HG03342 (cell line): ENCODE data around the gene TMEM201.
"Not testable (repeated sequence)": the region's sequence is repeated elsewhere in the genome, so short reads cannot be mapped to it uniquely, and the experiment has no call there.

ENCODE experiments used
- ATAC-seq: cut with Tn5 transposase; IDR thresholded peaks from one replicate; pipeline ENCODE4 v1.9.1; 2021; ENCODE audit warnings: mild to moderate bottlenecking, moderate library complexity; ENCODE audit not compliant: unreplicated experiment

Gene TMEM201

DNA sequence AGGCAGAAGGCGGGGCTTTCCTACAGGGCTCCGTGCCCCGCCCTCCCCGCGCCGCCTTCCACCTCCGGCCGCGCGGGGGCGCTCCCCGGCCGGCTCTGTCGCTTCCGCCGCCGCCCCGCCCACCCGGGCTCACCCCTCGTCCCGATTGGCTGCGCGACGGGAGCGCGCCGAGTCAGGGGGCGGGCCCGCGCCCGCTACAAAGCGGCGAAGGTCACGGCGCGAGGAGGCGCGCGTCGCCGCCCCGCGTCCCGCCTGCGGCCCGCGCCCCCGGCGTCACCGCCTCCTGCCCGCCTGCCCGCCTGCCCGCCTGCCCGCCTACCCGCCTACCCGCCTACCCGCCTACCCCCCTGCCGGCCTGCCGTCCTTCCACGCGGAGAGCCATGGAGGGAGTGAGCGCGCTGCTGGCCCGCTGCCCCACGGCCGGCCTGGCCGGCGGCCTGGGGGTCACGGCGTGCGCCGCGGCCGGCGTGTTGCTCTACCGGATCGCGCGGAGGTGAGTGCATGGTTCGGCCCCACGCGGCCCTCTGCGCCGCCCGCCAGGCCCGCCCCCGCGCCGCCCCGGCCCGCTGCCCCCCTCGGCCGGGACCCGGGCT is at the start of gene TMEM201:
Gene TMEM201 (plus strand): TSS at position 361 of the 593 bp plus-strand sequence. CDS start 20 bp downstream, at position 381.
- ATAC-seq: peak; percentile 57

GRCh38 chr1:9539165-9539828 is 49.4 kb upstream of the TMEM201 start, which contains the start of gene SLC25A33:
SLC25A33 (plus strand) TSS chr1:9539465; CDS start chr1:9539692, 227 bp downstream.
- ATAC-seq: peak; percentile 97

DNA sequence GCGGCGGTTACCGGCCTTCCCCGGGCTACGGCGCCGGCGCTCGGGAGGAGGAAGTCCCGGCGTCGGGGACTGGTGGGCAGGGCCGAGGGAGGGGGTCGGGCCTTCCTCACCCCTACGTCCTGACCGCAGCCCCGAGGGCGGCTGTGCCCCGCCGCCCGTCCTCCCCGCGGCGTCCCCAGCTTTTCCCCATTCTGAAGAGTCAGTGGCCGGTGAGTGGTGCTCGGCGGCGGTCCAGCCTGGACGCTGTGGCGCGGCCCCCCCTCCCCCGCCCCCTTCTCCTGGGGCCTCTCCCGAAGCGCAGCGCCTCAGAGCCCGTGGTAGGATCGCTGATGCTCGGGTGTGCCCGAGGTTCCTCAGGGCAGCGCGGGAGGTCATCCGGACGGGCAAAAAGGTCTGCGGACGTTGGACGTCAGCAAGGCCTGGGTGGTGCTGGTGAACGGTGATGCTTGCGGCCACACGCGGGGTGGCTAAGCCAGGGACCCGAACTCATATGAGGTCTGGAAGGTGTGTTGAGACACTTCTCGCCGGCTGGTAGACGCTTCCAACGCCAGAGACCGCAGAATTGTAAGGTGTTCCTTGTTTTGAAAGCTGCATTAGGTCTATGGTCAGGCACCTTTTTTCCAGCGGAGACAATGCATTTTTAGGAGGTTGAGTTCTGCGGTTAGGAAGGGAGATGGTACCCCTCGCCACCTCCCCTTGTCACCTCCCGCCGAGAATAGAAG is 48.7 kb upstream of the TMEM201 start:
- ATAC-seq: peak; percentile 31

GRCh38 chr1:9542430-9542829 is 46.3 kb upstream of the TMEM201 start:
- no peak for ATAC-seq

- ATAC-seq: no peak
These were observed 43.8 kb upstream of the TMEM201 start for GRCh38 chr1:9544926-9545325.

DNA sequence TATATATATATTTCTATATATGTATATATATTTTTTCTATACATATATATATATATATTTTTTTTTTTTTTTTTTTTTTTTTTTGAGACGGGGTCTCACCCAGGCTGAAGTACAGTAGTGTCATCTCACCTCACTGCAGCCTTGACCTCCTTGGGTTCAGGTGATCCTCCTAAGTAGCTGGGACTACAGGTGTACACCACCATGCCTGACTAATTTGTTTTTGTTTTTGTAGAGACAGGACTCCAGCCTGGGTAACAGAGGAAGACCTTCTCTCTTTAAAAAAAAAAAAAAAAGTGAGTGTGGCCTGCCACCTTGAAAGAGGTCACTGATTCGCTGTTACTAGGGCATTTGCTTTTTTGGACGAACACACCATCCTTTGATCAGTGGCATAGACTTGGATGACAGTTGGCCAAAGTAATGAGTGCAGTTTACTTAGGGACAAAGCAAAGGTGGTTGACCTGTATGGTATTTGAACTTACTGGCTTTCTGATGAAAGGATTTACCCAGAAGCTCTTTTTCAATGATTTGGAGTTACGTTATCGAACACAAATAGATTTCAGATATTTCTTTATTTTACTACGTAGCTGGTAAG is 38.7 kb upstream of the TMEM201 start:
- no peak for ATAC-seq

DNA sequence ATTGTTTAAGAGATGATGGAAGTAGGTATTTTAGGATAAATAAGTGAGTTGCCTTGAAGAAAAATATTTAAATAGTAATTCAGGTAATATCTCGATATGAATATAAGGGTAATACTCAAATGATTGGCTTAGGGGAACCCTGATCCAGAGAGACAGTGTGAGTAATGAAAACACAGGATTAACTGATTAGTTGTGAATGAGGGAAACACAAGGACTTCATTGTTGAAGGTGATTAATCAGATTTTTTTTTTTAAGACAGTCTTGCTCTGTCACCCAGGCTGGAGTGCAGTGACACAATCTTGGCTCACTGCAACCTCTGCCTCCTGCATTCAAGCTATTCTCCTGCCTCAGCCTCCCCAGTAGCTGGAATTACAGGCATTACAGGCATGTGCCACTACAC is 36.7 kb upstream of the TMEM201 start:
- no peak for ATAC-seq

DNA sequence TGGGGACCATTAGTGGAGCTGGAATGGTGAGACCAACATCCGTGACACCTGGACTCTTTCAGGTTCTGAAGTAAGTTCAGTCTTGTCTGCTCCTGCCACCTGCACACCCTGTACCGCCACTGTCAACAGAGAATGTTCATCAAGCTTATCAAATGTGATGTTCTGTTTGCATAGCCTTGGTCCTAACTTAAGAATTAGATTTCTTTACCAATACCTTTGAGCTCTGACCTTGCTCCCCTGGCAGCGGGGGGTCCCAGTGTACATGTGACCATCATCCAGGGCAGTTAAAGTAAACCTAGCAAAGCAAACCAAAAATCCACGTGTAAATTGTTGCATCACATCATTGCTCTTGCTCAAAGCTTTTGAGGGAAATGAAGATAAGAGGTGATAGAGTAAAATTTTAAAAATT is 35.0 kb upstream of the TMEM201 start:
- no peak for ATAC-seq

GRCh38 chr1:9555942-9556341 is 32.8 kb upstream of the TMEM201 start:
- ATAC-seq: no peak

DNA sequence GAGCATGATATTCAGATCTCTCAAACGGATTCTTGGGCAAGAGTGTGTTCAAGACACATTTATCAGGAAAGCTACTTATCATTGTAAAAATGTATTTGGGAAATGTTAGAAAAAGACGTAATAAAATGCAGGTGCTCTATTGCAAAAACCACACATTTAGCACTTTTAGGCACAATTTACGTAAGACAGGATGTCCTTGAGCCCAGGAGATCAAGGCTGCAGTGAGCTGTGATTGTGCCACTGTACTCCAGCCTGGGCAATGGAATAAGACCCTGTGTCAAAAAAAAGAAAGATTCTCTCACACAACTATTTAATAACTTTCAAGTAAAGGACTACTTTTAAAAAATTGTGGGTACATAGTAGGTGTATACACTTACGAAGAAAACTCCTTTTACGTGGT is 31.1 kb upstream of the TMEM201 start:
- no peak for ATAC-seq

- ATAC-seq: no peak
These were observed 30.3 kb upstream of the TMEM201 start for GRCh38 chr1:9558271-9558945.

GRCh38 chr1:9558946-9559545 is 29.7 kb upstream of the TMEM201 start:
- ATAC-seq: no peak

DNA sequence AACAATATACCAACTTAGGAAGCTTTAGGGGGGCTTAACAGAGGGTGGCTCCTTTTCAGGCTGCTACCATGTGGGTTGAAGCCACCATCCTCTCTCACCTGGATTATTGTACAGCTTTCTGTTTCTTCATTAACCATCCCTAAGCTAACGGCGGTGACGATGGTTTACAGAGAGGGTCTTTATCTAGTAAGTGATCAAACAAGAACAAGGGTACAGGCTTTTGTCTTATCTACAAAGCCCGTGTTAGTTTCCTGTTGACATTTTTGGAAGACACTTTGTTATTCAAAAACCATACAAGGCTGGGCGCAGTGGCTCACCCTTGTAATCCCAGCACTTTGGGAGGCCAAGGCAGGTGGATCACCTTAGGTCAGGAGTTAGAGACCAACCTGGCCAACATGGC is 29.0 kb upstream of the TMEM201 start:
- no peak for ATAC-seq

GRCh38 chr1:9560090-9560489 is 28.6 kb upstream of the TMEM201 start:
- ATAC-seq: not testable (repeated sequence)

DNA sequence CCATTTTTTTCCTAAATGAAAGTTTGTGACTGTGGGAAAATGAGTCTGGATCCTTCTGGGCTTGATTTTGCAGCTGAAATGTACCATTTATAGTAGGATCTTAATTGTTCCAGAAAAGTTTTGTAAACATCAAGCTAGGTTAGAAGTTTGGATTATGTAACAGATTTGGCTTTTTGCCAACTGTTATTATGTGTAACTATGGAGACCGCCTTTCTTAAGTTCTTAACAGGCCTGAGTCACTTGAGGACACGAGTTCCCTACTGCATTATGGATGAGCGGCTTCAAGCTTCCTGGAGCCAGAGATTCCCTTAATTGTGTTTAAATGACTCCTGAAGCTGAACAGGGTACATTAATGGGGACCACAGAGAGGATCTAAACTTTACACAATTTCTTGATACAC is 27.3 kb upstream of the TMEM201 start:
- no peak for ATAC-seq

- ATAC-seq: no peak
These were observed 19.4 kb upstream of the TMEM201 start for GRCh38 chr1:9569267-9569666.

GRCh38 chr1:9570886-9571529 is 17.7 kb upstream of the TMEM201 start:
- not testable (repeated sequence) for ATAC-seq

GRCh38 chr1:9573723-9574122 is 15.0 kb upstream of the TMEM201 start:
- no peak for ATAC-seq

DNA sequence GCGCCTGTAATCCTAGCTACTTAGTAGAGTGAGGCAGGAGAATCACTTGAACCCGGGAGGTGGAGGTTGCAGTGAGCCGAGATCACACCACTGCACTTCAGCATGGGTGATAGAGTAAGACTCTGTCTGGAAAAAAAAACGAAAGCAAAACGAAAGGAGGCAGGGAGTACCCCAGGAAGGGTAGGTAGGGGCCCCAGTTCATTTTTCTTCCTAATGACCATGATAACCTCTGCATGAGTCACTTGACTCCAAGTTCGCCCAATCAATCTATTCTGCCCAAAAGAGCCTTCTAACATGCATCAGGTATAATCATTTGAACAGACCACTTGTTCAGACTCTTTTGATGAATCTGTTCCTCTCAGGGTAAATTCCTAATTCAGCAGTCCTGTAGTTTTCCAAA is 13.2 kb upstream of the TMEM201 start:
- ATAC-seq: no peak

DNA sequence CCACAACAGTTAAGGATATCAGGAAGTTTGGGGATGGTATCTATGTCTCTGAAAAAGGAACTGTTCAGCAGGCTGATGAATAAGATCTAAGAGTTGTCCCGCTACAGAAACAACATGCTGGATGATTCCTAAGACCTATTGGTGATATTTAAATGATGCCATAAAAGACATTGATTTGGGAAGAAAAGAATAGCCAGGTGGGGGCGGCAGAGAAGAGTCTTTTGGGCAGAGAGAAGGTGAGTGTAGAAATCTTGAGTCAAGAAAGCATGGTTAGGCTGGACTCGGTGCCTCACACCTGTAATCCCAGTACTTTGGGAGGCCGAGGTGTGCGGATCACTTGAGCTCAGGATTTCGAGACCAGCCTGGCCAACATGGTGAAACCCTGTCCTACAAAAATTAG is 11.8 kb upstream of the TMEM201 start:
- ATAC-seq: no peak
